H9 (cell line): ENCODE data around the gene LITAFD. TPM values are rescaled to one million over a fixed set of nuclear protein-coding genes. Genes with fewer than 3 reads are reported as not detected.

Source experiments
- DNase-seq: peaks from one replicate; pipeline ENCODE4 v3.0.0-alpha.2; 2017
- H2AFZ ChIP-seq: one replicate; pipeline ENCODE4 v1.6.1; 2013; ENCODE audit warnings: mild to moderate bottlenecking, low read length, control low read depth, moderate library complexity
- H2AK5ac ChIP-seq: 2 replicates; pipeline ENCODE4 v1.6.1; 2013; ENCODE audit warnings: low read length, control low read depth, mixed read lengths; ENCODE audit not compliant: insufficient read length
- H2BK120ac ChIP-seq: one replicate; pipeline ENCODE4 v1.6.1; 2013; ENCODE audit warnings: low read depth, mild to moderate bottlenecking, low read length, control low read depth, inconsistent platforms; ENCODE audit not compliant: poor library complexity, severe bottlenecking
- H2BK12ac ChIP-seq: 2 replicates; pipeline ENCODE4 v1.6.1; 2013; ENCODE audit warnings: low read length, control low read depth, mixed read lengths, low read depth; ENCODE audit not compliant: insufficient read length
- H2BK15ac ChIP-seq: 2 replicates; pipeline ENCODE4 v1.6.1; 2013; ENCODE audit warnings: low read depth, low read length, control low read depth
- H2BK20ac ChIP-seq: one replicate; pipeline ENCODE4 v1.6.1; 2013; ENCODE audit warnings: low read depth, mild to moderate bottlenecking, low read length, control low read depth, inconsistent platforms; ENCODE audit not compliant: poor library complexity, severe bottlenecking
- H2BK5ac ChIP-seq: 2 replicates; pipeline ENCODE4 v1.6.1; 2013; ENCODE audit warnings: low read length, control low read depth, mixed read lengths; ENCODE audit not compliant: insufficient read length
- H3K14ac ChIP-seq: 2 replicates; pipeline ENCODE4 v1.6.1; 2013; ENCODE audit warnings: low read length, control low read depth; ENCODE audit not compliant: insufficient read depth
- H3K18ac ChIP-seq: 2 replicates; pipeline ENCODE4 v1.6.1; 2013; ENCODE audit warnings: low read depth, mild to moderate bottlenecking, mixed read lengths, low read length, control low read depth; ENCODE audit not compliant: insufficient read length
- H3K23ac ChIP-seq: 2 replicates; pipeline ENCODE4 v1.6.1; 2013; ENCODE audit warnings: low read length, control low read depth, mixed read lengths, low read depth; ENCODE audit not compliant: insufficient read length
- H3K23me2 ChIP-seq: 2 replicates; pipeline ENCODE4 v1.6.1; 2013; ENCODE audit warnings: low read depth, mild to moderate bottlenecking, mixed read lengths, low read length, control low read depth; ENCODE audit not compliant: insufficient read length, poor library complexity, severe bottlenecking
- H3K27ac ChIP-seq: 2 replicates; pipeline ENCODE4 v1.5.1; 2013; ENCODE audit warnings: low read length, control low read depth, mixed read lengths, low read depth; ENCODE audit not compliant: insufficient read length
- H3K27me3 ChIP-seq: 2 replicates; pipeline ENCODE4 v1.6.1; 2013; ENCODE audit warnings: low read length, control low read depth, inconsistent platforms; ENCODE audit not compliant: insufficient read depth
- H3K4ac ChIP-seq: 2 replicates; pipeline ENCODE4 v1.6.1; 2013; ENCODE audit warnings: low read depth, mild to moderate bottlenecking, control low read depth, inconsistent platforms, low read length, moderate library complexity
- H3K4me1 ChIP-seq: 2 replicates; pipeline ENCODE4 v1.6.1; 2013; ENCODE audit warnings: low read length, control low read depth, inconsistent platforms; ENCODE audit not compliant: insufficient read depth
- H3K4me2 ChIP-seq: 2 replicates; pipeline ENCODE4 v1.6.1; 2013; ENCODE audit warnings: low read length, control low read depth, mixed read lengths; ENCODE audit not compliant: insufficient read length, insufficient read depth
- H3K56ac ChIP-seq: 2 replicates; pipeline ENCODE4 v1.6.1; 2013; ENCODE audit warnings: low read depth, mild to moderate bottlenecking, mixed read lengths, low read length, control low read depth; ENCODE audit not compliant: insufficient read length
- H3K79me1 ChIP-seq: 2 replicates; pipeline ENCODE4 v1.6.1; 2013; ENCODE audit warnings: low read depth, mild to moderate bottlenecking, moderate library complexity, low read length, control low read depth, inconsistent platforms; ENCODE audit not compliant: insufficient read depth, poor library complexity, severe bottlenecking
- H3K79me2 ChIP-seq: 2 replicates; pipeline ENCODE4 v1.6.1; 2013; ENCODE audit warnings: low read length, control low read depth, inconsistent platforms; ENCODE audit not compliant: insufficient read depth
- H3K9ac ChIP-seq: 2 replicates; pipeline ENCODE4 v1.6.1; 2013; ENCODE audit warnings: low read length, control low read depth, mixed read lengths; ENCODE audit not compliant: insufficient read length; ENCODE audit errors: extremely low read depth
- H3K9me3 ChIP-seq: one replicate; pipeline ENCODE4 v1.6.1; 2013; ENCODE audit warnings: low read depth, low read length, inconsistent platforms; ENCODE audit not compliant: control insufficient read depth
- H3T11ph ChIP-seq: one replicate; pipeline ENCODE4 v1.6.1; 2013; ENCODE audit warnings: mild to moderate bottlenecking, low read length, control low read depth, inconsistent platforms
- H4K20me1 ChIP-seq: one replicate; pipeline ENCODE4 v1.6.1; 2013; ENCODE audit not compliant: control insufficient read depth, insufficient read length, insufficient read depth
- H4K5ac ChIP-seq: 2 replicates; pipeline ENCODE4 v1.6.1; 2013; ENCODE audit warnings: low read depth, mild to moderate bottlenecking, mixed read lengths, low read length, control low read depth; ENCODE audit not compliant: insufficient read length
- H4K8ac ChIP-seq: replicated peaks from 2 replicates; pipeline ENCODE4 v1.6.1; 2013; ENCODE audit warnings: low read length, control low read depth, mixed read lengths, low read depth; ENCODE audit not compliant: insufficient read length
- H4K91ac ChIP-seq: 2 replicates; pipeline ENCODE4 v1.6.1; 2013; ENCODE audit warnings: low read depth, mild to moderate bottlenecking, moderate library complexity, mixed read lengths, low read length, control low read depth; ENCODE audit not compliant: insufficient read length
- H3K27ac Mint-ChIP-seq, 3 experiments: 2 replicates in 2 of 3; 3 replicates in 1 of 3; pipeline ENCODE4 v1.8.0; 2020 to 2021; ENCODE audit warnings: mixed read lengths in 3 of 3, mild to moderate bottlenecking in 1 of 3, moderate library complexity in 1 of 3
- H3K27me3 Mint-ChIP-seq: 2 replicates; pipeline ENCODE4 v1.8.0; 2021; ENCODE audit warnings: low read depth, mild to moderate bottlenecking, moderate library complexity, mixed read lengths
- H3K36me3 Mint-ChIP-seq, 3 experiments: 2 replicates in 2 of 3; 3 replicates in 1 of 3; pipeline ENCODE4 v1.8.0; 2020 to 2021; ENCODE audit warnings: low read depth in 3 of 3, mixed read lengths in 3 of 3; ENCODE audit not compliant: insufficient read depth in 1 of 3
- H3K4me1 Mint-ChIP-seq, 2 experiments: 2 replicates each; pipeline ENCODE4 v1.8.0; 2020; ENCODE audit warnings: mixed read lengths in 2 of 2
- H3K4me3 Mint-ChIP-seq, 2 experiments: 2 replicates in 1 of 2; 3 replicates in 1 of 2; pipeline ENCODE4 v1.8.0; 2020 to 2021; ENCODE audit warnings: mild to moderate bottlenecking in 2 of 2, mixed read lengths in 2 of 2, moderate library complexity in 1 of 2
- H3K9me3 Mint-ChIP-seq, 2 experiments: 2 replicates in 1 of 2; 3 replicates in 1 of 2; pipeline ENCODE4 v1.8.0; 2020; ENCODE audit warnings: mild to moderate bottlenecking in 2 of 2, mixed read lengths in 2 of 2, moderate library complexity in 1 of 2
- CTCF ChIP-seq: fragments of 200-600 bp; sonication (generic); conservative IDR thresholded peaks from 3 replicates; pipeline ENCODE4 v1.8.0; 2021; ENCODE audit warnings: antibody characterized with exemption, mild to moderate bottlenecking
- WGBS: extraction: QIAGEN DNeasy Blood & Tissue Kit; methylation state at CpG from one replicate; pipeline ENCODE4 v1.1.7; 2013; ENCODE audit warnings: missing lambda C conversion rate, low lambda C conversion rate, mixed read lengths; ENCODE audit not compliant: insufficient read length; ENCODE audit errors: extremely low coverage; 5-methylcytosine and 5-hydroxymethylcytosine counted together
- total RNA-seq: library from RNA; stranded (reverse); gene quantifications from 2 replicates; pipeline ENCODE4 v1.2.1, GENCODE V29; 2021

LITAFD gene
- total RNA-seq, 1 experiment from 2014 or later, result not detected

- H3K23ac ChIP-seq, result no peak overlapping the region
- no peak overlapping the region for H3K56ac ChIP-seq
- no peak overlapping the region for H3K14ac ChIP-seq
- H2BK12ac ChIP-seq, result no peak overlapping the region
- WGBS, result no CpG with 5 or more reads among the region's 8 CpGs
- H3K23me2 ChIP-seq, result no peaks in the 10 kb centered on the region
- no peak overlapping the region for H2AK5ac ChIP-seq
- no peak for DNase-seq
- H3K9me3 ChIP-seq, result no peaks in the 10 kb centered on the region
- H4K91ac ChIP-seq, result no peak overlapping the region
- H2BK20ac ChIP-seq, result no peak overlapping the region
- Mint-ChIP-seq H3K4me1 (peaks cover 9 to 14% of the 10 kb centered on the region in 2 experiments), H3K27ac (peak overlapping the region in 1 of 3 experiments; percentile 6; a peak in 1 of 7 replicates), H3K36me3 (peaks cover 0 to 3% (median 0%) of the 10 kb centered on the region in 3 experiments; a peak in 1 of 7 replicates), H3K9me3 (no peaks in the 10 kb centered on the region; a peak in 1 of 5 replicates), H3K4me3 (no peak overlapping the region), H3K27me3 (no peaks in the 10 kb centered on the region; the same call in 1 of the 2 replicates)
- no peaks in the 10 kb centered on the region for H3K4me1 ChIP-seq
- no peaks in the 10 kb centered on the region for H3K79me2 ChIP-seq
- no peak overlapping the region for H2AFZ ChIP-seq
- no peak for TF ChIP-seq CTCF
- no peak overlapping the region for H3T11ph ChIP-seq
- H3K79me1 ChIP-seq, result no peaks in the 10 kb centered on the region
- no peak overlapping the region for H2BK120ac ChIP-seq
- no peak overlapping the region for H4K5ac ChIP-seq
- H3K4ac ChIP-seq, result no peak overlapping the region
- H4K20me1 ChIP-seq, result no peaks in the 10 kb centered on the region
- no peaks in the 10 kb centered on the region for H3K27me3 ChIP-seq
- no peak overlapping the region for H4K8ac ChIP-seq
- no peak overlapping the region for H3K4me2 ChIP-seq
- no peak overlapping the region for H3K27ac ChIP-seq
- H2BK15ac ChIP-seq, result no peak overlapping the region
- H3K18ac ChIP-seq, result no peak overlapping the region
- no peak overlapping the region for H2BK5ac ChIP-seq
- H3K9ac ChIP-seq, result no peak overlapping the region
Measured at GRCh38 chr16:8877894-8878522, 4.1 kb upstream of the LITAFD start.
